Bronchial epithelial cell (primary cell): ENCODE results near the gene HSD11B1. TPM values are rescaled to one million over a fixed set of nuclear protein-coding genes. Genes with fewer than 3 reads are reported as not detected.
"Not testable (repeated sequence)": the region's sequence is repeated elsewhere in the genome, so short reads cannot be mapped to it uniquely, and the experiment has no call there.

Experiments
- DNase-seq: peaks from one replicate; pipeline ENCODE4 v3.0.0-alpha.2; 2010; ENCODE audit warnings: low read depth
- FAIRE-seq: peaks from 2 replicates; lab custom pipeline; 2011; peaks lifted over from hg19 to GRCh38; lab: Jason Lieb, UNC
- H3K27me3 ChIP-seq: 2 replicates; pipeline ENCODE4 v1.5.1; 2011; ENCODE audit warnings: low read length; ENCODE audit not compliant: control insufficient read depth, insufficient read depth
- H3K36me3 ChIP-seq: 2 replicates; pipeline ENCODE4 v1.5.1; 2011; ENCODE audit warnings: low read length; ENCODE audit not compliant: control insufficient read depth, insufficient read depth
- H3K4me3 ChIP-seq: 2 replicates; pipeline ENCODE4 v1.5.1; 2011; ENCODE audit warnings: mild to moderate bottlenecking, low read depth, low read length, control low read depth
- CTCF ChIP-seq: IDR thresholded peaks from 2 replicates; pipeline ENCODE4 v1.5.1; 2011; ENCODE audit warnings: mild to moderate bottlenecking, moderate library complexity, low read length, control low read depth, inconsistent platforms; ENCODE audit not compliant: insufficient read depth, severe bottlenecking
- total RNA-seq: library from RNA; depleted of rRNA; stranded (reverse); fragments of >200 nt; gene quantifications from 2 replicates; pipeline ENCODE4 v1.2.1, GENCODE V29; 2014

Gene HSD11B1
- total RNA-seq, 1 donor from 2014 or later = 10.5 TPM

GRCh38 chr1:209692745-209693504 is 11.7 kb upstream of the HSD11B1 start:
- no peak overlapping the region for H3K4me3 ChIP-seq
- DNase-seq = peak; percentile 74
- no peaks in the 10 kb centered on the region for H3K36me3 ChIP-seq
- H3K27me3 ChIP-seq = no peaks in the 10 kb centered on the region
- TF ChIP-seq CTCF = peak; percentile 77
- no peak for FAIRE-seq

- Histone ChIP-seq H3K36me3 (no peaks in the 10 kb centered on the region), H3K27me3 (no peaks in the 10 kb centered on the region), H3K4me3 (no peak overlapping the region)
- DNase-seq (no peak), FAIRE-seq (no peak)
- no peak for TF ChIP-seq CTCF
These were observed 8.0 kb upstream of the HSD11B1 start for GRCh38 chr1:209696673-209697072.

- DNase-seq = no peak
- H3K27me3 ChIP-seq = no peaks in the 10 kb centered on the region
- no peak for FAIRE-seq
- no peak overlapping the region for H3K4me3 ChIP-seq
- TF ChIP-seq CTCF = no peak
- no peaks in the 10 kb centered on the region for H3K36me3 ChIP-seq
These were observed 7.5 kb upstream of the HSD11B1 start for GRCh38 chr1:209697126-209697525.

GRCh38 chr1:209700686-209701085 is 4.0 kb upstream of the HSD11B1 start:
- DNase-seq, H3K36me3 ChIP-seq, H3K27me3 ChIP-seq, H3K4me3 ChIP-seq, FAIRE-seq: not testable (repeated sequence)

GRCh38 chr1:209702832-209703231 is 1.8 kb upstream of the HSD11B1 start:
- Histone ChIP-seq H3K36me3 (no peaks in the 10 kb centered on the region), H3K27me3 (no peaks in the 10 kb centered on the region), H3K4me3 (no peak overlapping the region)
- FAIRE-seq = no peak
- no peak for TF ChIP-seq CTCF
- no peak for DNase-seq

GRCh38 chr1:209703834-209704504 is 677 bp upstream of the HSD11B1 start:
- H3K27me3 ChIP-seq = no peaks in the 10 kb centered on the region
- DNase-seq = no peak
- TF ChIP-seq CTCF = no peak
- H3K36me3 ChIP-seq = no peaks in the 10 kb centered on the region
- H3K4me3 ChIP-seq = no peak overlapping the region
- no peak for FAIRE-seq
